ENCODE results near the gene ZBTB12. TPM values are rescaled to one million over a fixed set of nuclear protein-coding genes. Genes with fewer than 3 reads are reported as not detected.

Gene ZBTB12
- polyA plus RNA-seq, 3 donors, result 0.11 TPM; not detected in 2

GRCh38 chr6:31900917-31901414 is 920 bp downstream of the ZBTB12 start:
- H3K27me3 ChIP-seq (ENCODE audit: control insufficient read depth in 2 of 2, insufficient read depth in 2 of 2, low read length in 2 of 2), result no peaks in the 10 kb centered on the region
- H3K4me2 ChIP-seq (replicated peaks; ENCODE audit: extremely low read depth, low read length, poor library complexity, severe bottlenecking), result peak overlapping the region; percentile 93
- WGBS (ENCODE audit: insufficient coverage), result 77% methylated on average over 26 of the region's 29 CpGs
- peaks cover 0 to 3% of the 10 kb centered on the region in 2 donors for H3K36me3 ChIP-seq (replicated peaks in 1 of 2; ENCODE audit: control insufficient read depth in 1 of 2, insufficient read depth in 2 of 2, low read length in 2 of 2)
- Mint-ChIP-seq H3K27me3 (ENCODE audit: low read depth in 3 of 3) (peaks cover 4 to 20% (median 10%) of the 10 kb centered on the region in 3 donors), H3K27ac (peak overlapping the region in 1 of 7 donors; percentile 18), H3K9me3 (peaks cover 0 to 2% (median 0%) of the 10 kb centered on the region in 7 donors), H3K4me3 (peak overlapping the region; percentile 63 to 84), H3K36me3 (no peaks in the 10 kb centered on the region), H3K4me1 (peaks cover 47% of the 10 kb centered on the region)
- peaks cover 44 to 62% of the 10 kb centered on the region in 2 donors for H3K4me1 ChIP-seq (ENCODE audit: control insufficient read depth in 1 of 2, insufficient read depth in 2 of 2, low read length in 2 of 2)
- H3K79me2 ChIP-seq (ENCODE audit: insufficient read depth, low read length), result peaks cover 17% of the 10 kb centered on the region
- DNase-seq, result no peak
- no peaks in the 10 kb centered on the region for H3K9me3 ChIP-seq (replicated peaks in 1 of 2; ENCODE audit: control insufficient read depth in 1 of 2, insufficient read depth in 1 of 2, low read length in 2 of 2)
- H3K27ac ChIP-seq (ENCODE audit: low read depth in 1 of 2, low read length in 2 of 2), result no peak overlapping the region
- H3K9ac ChIP-seq (ENCODE audit: insufficient read depth, low read length, poor library complexity, severe bottlenecking), result peak overlapping the region; percentile 62
- peak overlapping the region in 2 of 3 experiments; percentile 56 to 77 for H3K4me3 ChIP-seq (replicated peaks in 1 of 3; ENCODE audit: low read depth in 2 of 3, low read length in 3 of 3)
- H4K20me1 ChIP-seq (ENCODE audit: insufficient read depth, low read length), result no peaks in the 10 kb centered on the region
- intact Hi-C loops (cut with micrococcal nuclease), result no loop called here
- H2AFZ ChIP-seq (ENCODE audit: insufficient read depth, low read depth, low read length, poor library complexity, severe bottlenecking), result peak overlapping the region; percentile 80
- no peak for TF ChIP-seq CTCF (IDR thresholded peaks at IDR 0.05)

- H3K4me2 ChIP-seq (replicated peaks; ENCODE audit: extremely low read depth, low read length, poor library complexity, severe bottlenecking), result no peak overlapping the region
- no peaks in the 10 kb centered on the region for H4K20me1 ChIP-seq (ENCODE audit: insufficient read depth, low read length)
- no peaks in the 10 kb centered on the region for H3K27me3 ChIP-seq (ENCODE audit: control insufficient read depth in 2 of 2, insufficient read depth in 2 of 2, low read length in 2 of 2)
- no peak overlapping the region for H3K27ac ChIP-seq (ENCODE audit: low read depth in 1 of 2, low read length in 2 of 2)
- no peak overlapping the region for H3K4me3 ChIP-seq (replicated peaks in 1 of 3; ENCODE audit: low read depth in 2 of 3, low read length in 3 of 3)
- H3K36me3 ChIP-seq (replicated peaks in 1 of 2; ENCODE audit: control insufficient read depth in 1 of 2, insufficient read depth in 2 of 2, low read length in 2 of 2), result peaks cover 0 to 9% of the 10 kb centered on the region in 2 donors
- H3K79me2 ChIP-seq (ENCODE audit: insufficient read depth, low read length), result peaks cover 17% of the 10 kb centered on the region
- H3K9me3 Mint-ChIP-seq, result no peaks in the 10 kb centered on the region
- DNase-seq, result no peak
- peaks cover 44 to 62% of the 10 kb centered on the region in 2 donors for H3K4me1 ChIP-seq (ENCODE audit: control insufficient read depth in 1 of 2, insufficient read depth in 2 of 2, low read length in 2 of 2)
- no peak overlapping the region for H3K27ac Mint-ChIP-seq
- no peak for TF ChIP-seq CTCF (IDR thresholded peaks at IDR 0.05)
- no peaks in the 10 kb centered on the region for H3K9me3 ChIP-seq (replicated peaks in 1 of 2; ENCODE audit: control insufficient read depth in 1 of 2, insufficient read depth in 1 of 2, low read length in 2 of 2)
- H3K27me3 Mint-ChIP-seq (ENCODE audit: low read depth in 3 of 3), result peaks cover 4 to 18% (median 7%) of the 10 kb centered on the region in 3 donors
- intact Hi-C loops (cut with micrococcal nuclease), result loop anchor here (5.0 kb wide), 3 partner anchors 38 to 57 kb away; partner anchors contain the start of genes NELFE (in 1 of the 2), NEU1 (in 1 of the 2) and SKIC2 (in 1 of the 2)
- 68% methylated on average over 34 of the region's 49 CpGs for WGBS (ENCODE audit: insufficient coverage)
- H3K4me3 Mint-ChIP-seq, result no peak overlapping the region
- peaks cover 47% of the 10 kb centered on the region for H3K4me1 Mint-ChIP-seq
- peaks cover 3% of the 10 kb centered on the region in 2 donors for H3K36me3 Mint-ChIP-seq
- H3K9ac ChIP-seq (ENCODE audit: insufficient read depth, low read length, poor library complexity, severe bottlenecking), result no peak overlapping the region
- no peak overlapping the region for H2AFZ ChIP-seq (ENCODE audit: insufficient read depth, low read depth, low read length, poor library complexity, severe bottlenecking)
Observed at GRCh38 chr6:31899882-31900722, 1.8 kb downstream of the ZBTB12 start.

All from CD14-positive monocyte (primary cell).